WTC11 (cell line): ENCODE results near the gene PPP1R3F. TPM values are rescaled to one million over a fixed set of nuclear protein-coding genes. Genes with fewer than 3 reads are reported as not detected.

Source experiments
- ATAC-seq: fragments of 200-7000 bp; cut with Tn5 transposase; 2 replicates; pipeline ENCODE4 v1.10.0; 2021; ENCODE audit warnings: mild to moderate bottlenecking, moderate library complexity
- CTCF ChIA-PET: fragments of 300-600 bp; sonication (Branson Sonifier 250); formaldehyde crosslinking; loops from one replicate; lab custom pipeline; 2021; ENCODE audit warnings: antibody characterized with exemption; lab: Charles Lee
- POLR2A ChIA-PET: fragments of 350-600 bp; sonication (Branson Sonifier 250); formaldehyde crosslinking; loops from one replicate; lab custom pipeline; 2021; ENCODE audit warnings: antibody characterized with exemption; lab: Charles Lee
- DNase-seq: peaks from one replicate; pipeline ENCODE4 v3.0.0; 2021; ENCODE audit warnings: low spot score
- H3K27ac Mint-ChIP-seq: 2 replicates; pipeline ENCODE4 v1.8.0; 2021; ENCODE audit warnings: mixed read lengths
- H3K27me3 Mint-ChIP-seq: 2 replicates; pipeline ENCODE4 v1.8.0; 2021; ENCODE audit warnings: low read depth, mild to moderate bottlenecking, moderate library complexity, mixed read lengths
- H3K36me3 Mint-ChIP-seq: 2 replicates; pipeline ENCODE4 v1.8.0; 2021; ENCODE audit warnings: mixed read lengths
- H3K4me1 Mint-ChIP-seq: 2 replicates; pipeline ENCODE4 v1.8.0; 2022; ENCODE audit warnings: mixed read lengths
- H3K4me3 Mint-ChIP-seq: 2 replicates; pipeline ENCODE4 v1.8.0; 2021; ENCODE audit warnings: mild to moderate bottlenecking, moderate library complexity, mixed read lengths
- H3K9me3 Mint-ChIP-seq: 2 replicates; pipeline ENCODE4 v1.8.0; 2021; ENCODE audit warnings: mixed read lengths
- ARID4B ChIP-seq: sonication (generic); formaldehyde crosslinking; IDR thresholded peaks from 2 replicates; pipeline ENCODE4 v1.8.0; 2023; ENCODE audit warnings: missing genetic modification reagents, mild to moderate bottlenecking, borderline replicate concordance
- CBFB ChIP-seq: sonication (generic); formaldehyde crosslinking; IDR thresholded peaks from 2 replicates; pipeline ENCODE4 v1.8.1; 2022; ENCODE audit warnings: mild to moderate bottlenecking, low read depth, missing genetic modification reagents
- CDX4 ChIP-seq: fragments of 250-450 bp; sonication (Bioruptor Pico); IDR thresholded peaks from 2 replicates; pipeline ENCODE4 v1.9.0; 2021; ENCODE audit warnings: moderate library complexity, mild to moderate bottlenecking, inconsistent platforms, borderline replicate concordance
- CREB1 ChIP-seq: sonication (generic); formaldehyde crosslinking; IDR thresholded peaks from 2 replicates; pipeline ENCODE4 v1.8.0; 2023; ENCODE audit warnings: mild to moderate bottlenecking, missing genetic modification reagents
- ESRRA ChIP-seq: sonication (generic); formaldehyde crosslinking; IDR thresholded peaks from 2 replicates; pipeline ENCODE4 v1.8.1; 2022; ENCODE audit warnings: mild to moderate bottlenecking, missing genetic modification reagents, borderline replicate concordance
- FOXK1 ChIP-seq: sonication (generic); formaldehyde crosslinking; IDR thresholded peaks from 2 replicates; pipeline ENCODE4 v1.8.0; 2022; ENCODE audit warnings: mild to moderate bottlenecking, moderate library complexity, missing genetic modification reagents
- FOXP1 ChIP-seq: sonication (generic); formaldehyde crosslinking; IDR thresholded peaks from 2 replicates; pipeline ENCODE4 v1.8.0; 2022; ENCODE audit warnings: missing genetic modification reagents, mild to moderate bottlenecking, moderate library complexity, borderline replicate concordance
- MAX ChIP-seq: sonication (generic); formaldehyde crosslinking; IDR thresholded peaks from 2 replicates; pipeline ENCODE4 v1.8.0; 2022; ENCODE audit warnings: mild to moderate bottlenecking, missing genetic modification reagents
- NFE2L1 ChIP-seq: sonication (generic); formaldehyde crosslinking; IDR thresholded peaks from 2 replicates; pipeline ENCODE4 v1.8.1; 2023; ENCODE audit warnings: missing genetic modification reagents
- OVOL2 ChIP-seq: fragments of 250-450 bp; sonication (Bioruptor Pico); IDR thresholded peaks from 2 replicates; pipeline ENCODE4 v1.9.0; 2021; ENCODE audit warnings: mild to moderate bottlenecking, borderline replicate concordance
- TCF7 ChIP-seq: sonication (generic); formaldehyde crosslinking; IDR thresholded peaks from 2 replicates; pipeline ENCODE4 v1.8.0; 2022; ENCODE audit warnings: mild to moderate bottlenecking, low read depth, missing genetic modification reagents, moderate library complexity
- TP53 ChIP-seq: sonication (generic); formaldehyde crosslinking; IDR thresholded peaks from 2 replicates; pipeline ENCODE4 v1.8.1; 2023; ENCODE audit warnings: mild to moderate bottlenecking, missing genetic modification reagents
- ZBTB43 ChIP-seq: sonication (generic); formaldehyde crosslinking; IDR thresholded peaks from 2 replicates; pipeline ENCODE4 v1.8.1; 2023; ENCODE audit warnings: mild to moderate bottlenecking, missing genetic modification reagents
- ZNF219 ChIP-seq: sonication (generic); formaldehyde crosslinking; IDR thresholded peaks from 2 replicates; pipeline ENCODE4 v1.8.0; 2023; ENCODE audit warnings: missing genetic modification reagents, mild to moderate bottlenecking, borderline replicate concordance
- ZNF232 ChIP-seq: sonication (generic); formaldehyde crosslinking; IDR thresholded peaks from 2 replicates; pipeline ENCODE4 v1.8.0; 2022; ENCODE audit warnings: mild to moderate bottlenecking, missing genetic modification reagents
- ZNF263 ChIP-seq: sonication (generic); formaldehyde crosslinking; IDR thresholded peaks from 2 replicates; pipeline ENCODE4 v1.8.1; 2022; ENCODE audit warnings: low read depth, mild to moderate bottlenecking, moderate library complexity, missing genetic modification reagents
- ZNF416 ChIP-seq: fragments of 250-450 bp; sonication (Bioruptor Pico); IDR thresholded peaks from 2 replicates; pipeline ENCODE4 v1.9.0; 2021; ENCODE audit warnings: mild to moderate bottlenecking, inconsistent platforms
- ZNF671 ChIP-seq: fragments of 250-450 bp; sonication (Bioruptor Pico); IDR thresholded peaks from 2 replicates; pipeline ENCODE4 v1.8.0; 2021; ENCODE audit warnings: mild to moderate bottlenecking
- total RNA-seq: library from RNA; stranded (reverse); gene quantifications from 3 replicates; pipeline ENCODE4 v1.2.3, GENCODE V29; 2021
- TF ChIP-seq, protein P1 (sequence below): sonication (generic); formaldehyde crosslinking; IDR thresholded peaks from 2 replicates; pipeline ENCODE4 v1.8.0; 2022; ENCODE audit warnings: mild to moderate bottlenecking, missing genetic modification reagents
- TF ChIP-seq, protein P2 (sequence below): fragments of 250-450 bp; sonication (Bioruptor Pico); IDR thresholded peaks from 2 replicates; pipeline ENCODE4 v1.9.0; 2021; ENCODE audit warnings: mild to moderate bottlenecking, borderline replicate concordance
- TF ChIP-seq, protein P3 (sequence below): sonication (generic); formaldehyde crosslinking; IDR thresholded peaks from 2 replicates; pipeline ENCODE4 v1.8.1; 2022; ENCODE audit warnings: low read depth, missing genetic modification reagents, borderline replicate concordance
- TF ChIP-seq, protein P4 (sequence below): sonication (generic); formaldehyde crosslinking; IDR thresholded peaks from 2 replicates; pipeline ENCODE4 v1.8.1; 2022; ENCODE audit warnings: mild to moderate bottlenecking, moderate library complexity, missing genetic modification reagents

PPP1R3F gene
- total RNA-seq, 1 experiment from 2014 or later: 7.0 TPM

- H3K9me3 Mint-ChIP-seq: no peaks in the 10 kb centered on the region
- H3K4me1 Mint-ChIP-seq: peaks cover 22% of the 10 kb centered on the region
- peak overlapping the region; percentile 56 for H3K4me3 Mint-ChIP-seq
- H3K27me3 Mint-ChIP-seq: no peaks in the 10 kb centered on the region
- ChIA-PET POLR2A (no interaction called here), CTCF (no interaction called here)
- H3K36me3 Mint-ChIP-seq: peaks cover 8% of the 10 kb centered on the region; the same call in 1 of the 2 replicates
- DNase-seq (peak; percentile 13), ATAC-seq (no peak)
- peak overlapping the region; percentile 79; the same call in 1 of the 2 replicates for H3K27ac Mint-ChIP-seq
- TF ChIP-seq ZNF671 (CRISPR knock-in tag) (no peak), FOXK1 (CRISPR knock-in tag) (no peak), ZBTB43 (CRISPR knock-in tag) (0 out of 2 replicates have a peak, but pooled peaks have one; percentile 27), ESRRA (0 out of 2 replicates have a peak, but pooled peaks have one; percentile 39), ZNF219 (CRISPR knock-in tag) (no peak), ARID4B (CRISPR knock-in tag) (0 out of 2 replicates have a peak, but pooled peaks have one; percentile 22), ZNF232 (CRISPR knock-in tag) (0 out of 2 replicates have a peak, but pooled peaks have one; percentile 62), CBFB (CRISPR knock-in tag) (no peak), TP53 (no peak), ZNF416 (CRISPR knock-in tag) (no peak), CDX4 (CRISPR knock-in tag) (no peak), ZNF263 (0 out of 2 replicates have a peak, but pooled peaks have one; percentile 4), CREB1 (CRISPR knock-in tag) (0 out of 2 replicates have a peak, but pooled peaks have one; percentile 19), TCF7 (CRISPR knock-in tag) (0 out of 2 replicates have a peak, but pooled peaks have one; percentile 39), OVOL2 (CRISPR knock-in tag) (no peak), NFE2L1 (CRISPR knock-in tag) (peak; percentile 41; the same call in 1 of the 2 replicates), MAX (CRISPR knock-in tag) (peak; percentile 80; the same call in 1 of the 2 replicates), FOXP1 (CRISPR knock-in tag) (0 out of 2 replicates have a peak, but pooled peaks have one; percentile 47)
- TF ChIP-seq, protein P1, sequence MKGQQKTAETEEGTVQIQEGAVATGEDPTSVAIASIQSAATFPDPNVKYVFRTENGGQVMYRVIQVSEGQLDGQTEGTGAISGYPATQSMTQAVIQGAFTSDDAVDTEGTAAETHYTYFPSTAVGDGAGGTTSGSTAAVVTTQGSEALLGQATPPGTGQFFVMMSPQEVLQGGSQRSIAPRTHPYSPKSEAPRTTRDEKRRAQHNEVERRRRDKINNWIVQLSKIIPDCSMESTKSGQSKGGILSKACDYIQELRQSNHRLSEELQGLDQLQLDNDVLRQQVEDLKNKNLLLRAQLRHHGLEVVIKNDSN: peak; percentile 35; the same call in 1 of the 2 replicates
- TF ChIP-seq, protein P2, sequence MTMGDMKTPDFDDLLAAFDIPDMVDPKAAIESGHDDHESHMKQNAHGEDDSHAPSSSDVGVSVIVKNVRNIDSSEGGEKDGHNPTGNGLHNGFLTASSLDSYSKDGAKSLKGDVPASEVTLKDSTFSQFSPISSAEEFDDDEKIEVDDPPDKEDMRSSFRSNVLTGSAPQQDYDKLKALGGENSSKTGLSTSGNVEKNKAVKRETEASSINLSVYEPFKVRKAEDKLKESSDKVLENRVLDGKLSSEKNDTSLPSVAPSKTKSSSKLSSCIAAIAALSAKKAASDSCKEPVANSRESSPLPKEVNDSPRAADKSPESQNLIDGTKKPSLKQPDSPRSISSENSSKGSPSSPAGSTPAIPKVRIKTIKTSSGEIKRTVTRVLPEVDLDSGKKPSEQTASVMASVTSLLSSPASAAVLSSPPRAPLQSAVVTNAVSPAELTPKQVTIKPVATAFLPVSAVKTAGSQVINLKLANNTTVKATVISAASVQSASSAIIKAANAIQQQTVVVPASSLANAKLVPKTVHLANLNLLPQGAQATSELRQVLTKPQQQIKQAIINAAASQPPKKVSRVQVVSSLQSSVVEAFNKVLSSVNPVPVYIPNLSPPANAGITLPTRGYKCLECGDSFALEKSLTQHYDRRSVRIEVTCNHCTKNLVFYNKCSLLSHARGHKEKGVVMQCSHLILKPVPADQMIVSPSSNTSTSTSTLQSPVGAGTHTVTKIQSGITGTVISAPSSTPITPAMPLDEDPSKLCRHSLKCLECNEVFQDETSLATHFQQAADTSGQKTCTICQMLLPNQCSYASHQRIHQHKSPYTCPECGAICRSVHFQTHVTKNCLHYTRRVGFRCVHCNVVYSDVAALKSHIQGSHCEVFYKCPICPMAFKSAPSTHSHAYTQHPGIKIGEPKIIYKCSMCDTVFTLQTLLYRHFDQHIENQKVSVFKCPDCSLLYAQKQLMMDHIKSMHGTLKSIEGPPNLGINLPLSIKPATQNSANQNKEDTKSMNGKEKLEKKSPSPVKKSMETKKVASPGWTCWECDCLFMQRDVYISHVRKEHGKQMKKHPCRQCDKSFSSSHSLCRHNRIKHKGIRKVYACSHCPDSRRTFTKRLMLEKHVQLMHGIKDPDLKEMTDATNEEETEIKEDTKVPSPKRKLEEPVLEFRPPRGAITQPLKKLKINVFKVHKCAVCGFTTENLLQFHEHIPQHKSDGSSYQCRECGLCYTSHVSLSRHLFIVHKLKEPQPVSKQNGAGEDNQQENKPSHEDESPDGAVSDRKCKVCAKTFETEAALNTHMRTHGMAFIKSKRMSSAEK (CRISPR knock-in tag): no peak
- TF ChIP-seq, protein P3, sequence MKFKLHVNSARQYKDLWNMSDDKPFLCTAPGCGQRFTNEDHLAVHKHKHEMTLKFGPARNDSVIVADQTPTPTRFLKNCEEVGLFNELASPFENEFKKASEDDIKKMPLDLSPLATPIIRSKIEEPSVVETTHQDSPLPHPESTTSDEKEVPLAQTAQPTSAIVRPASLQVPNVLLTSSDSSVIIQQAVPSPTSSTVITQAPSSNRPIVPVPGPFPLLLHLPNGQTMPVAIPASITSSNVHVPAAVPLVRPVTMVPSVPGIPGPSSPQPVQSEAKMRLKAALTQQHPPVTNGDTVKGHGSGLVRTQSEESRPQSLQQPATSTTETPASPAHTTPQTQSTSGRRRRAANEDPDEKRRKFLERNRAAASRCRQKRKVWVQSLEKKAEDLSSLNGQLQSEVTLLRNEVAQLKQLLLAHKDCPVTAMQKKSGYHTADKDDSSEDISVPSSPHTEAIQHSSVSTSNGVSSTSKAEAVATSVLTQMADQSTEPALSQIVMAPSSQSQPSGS: 0 out of 2 replicates have a peak, but pooled peaks have one; percentile 41
- TF ChIP-seq, protein P4, sequence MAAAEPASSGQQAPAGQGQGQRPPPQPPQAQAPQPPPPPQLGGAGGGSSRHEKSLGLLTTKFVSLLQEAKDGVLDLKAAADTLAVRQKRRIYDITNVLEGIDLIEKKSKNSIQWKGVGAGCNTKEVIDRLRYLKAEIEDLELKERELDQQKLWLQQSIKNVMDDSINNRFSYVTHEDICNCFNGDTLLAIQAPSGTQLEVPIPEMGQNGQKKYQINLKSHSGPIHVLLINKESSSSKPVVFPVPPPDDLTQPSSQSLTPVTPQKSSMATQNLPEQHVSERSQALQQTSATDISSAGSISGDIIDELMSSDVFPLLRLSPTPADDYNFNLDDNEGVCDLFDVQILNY (CRISPR knock-in tag): 0 out of 2 replicates have a peak, but pooled peaks have one; percentile 28
Measured at GRCh38 chrX:49270249-49270921, 792 bp downstream of the PPP1R3F start.
